ENCODE results near the gene TMEM126B. TPM values are rescaled to one million over a fixed set of nuclear protein-coding genes. Genes with fewer than 3 reads are reported as not detected.
"Not testable (repeated sequence)": the region's sequence is repeated elsewhere in the genome, so short reads cannot be mapped to it uniquely, and the experiment has no call there.

Gene TMEM126B
- total RNA-seq, 1 donor from 2014 or later: 69.4 TPM

GRCh38 chr11:85647604-85648299 is 19.4 kb downstream of the TMEM126B start, which contains the start of gene TMEM126A:
Gene TMEM126A, plus strand, starts transcription at chr11:85647967. Its CDS starts 2,289 bp downstream, at chr11:85650256.
- DNase-seq: peak; percentile 87

- no peak for DNase-seq
These were observed 22.7 kb downstream of the TMEM126B start for GRCh38 chr11:85651118-85651517.

DNA sequence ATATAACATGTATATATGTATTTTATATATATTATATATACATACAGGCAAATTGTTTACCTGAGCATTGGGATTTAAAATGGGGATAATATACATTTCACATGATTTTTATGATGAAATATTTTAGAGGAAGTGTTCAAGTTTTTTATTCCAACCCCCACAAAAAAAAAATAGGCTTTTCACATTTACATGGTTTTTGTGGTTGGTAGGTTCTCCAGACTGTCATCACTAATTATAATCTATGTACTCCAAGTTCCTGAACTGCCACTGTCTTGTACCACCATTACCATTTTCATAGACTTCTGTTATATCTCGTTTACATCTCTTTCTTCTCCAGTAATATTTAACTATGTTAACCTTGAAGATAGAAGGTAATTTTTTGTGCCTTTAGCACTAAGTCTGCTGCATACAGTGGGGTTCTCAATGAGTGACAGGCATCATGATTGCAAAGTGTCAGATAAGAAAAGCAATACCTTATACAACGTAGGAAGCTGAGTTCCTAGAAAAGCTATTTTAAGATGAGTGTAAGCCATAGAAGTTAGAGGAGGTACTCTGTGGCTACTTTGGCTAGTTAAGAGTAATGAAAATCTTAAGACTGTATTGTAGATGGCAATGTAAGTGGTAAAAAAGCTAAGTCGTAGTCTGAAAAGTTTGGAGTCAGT is 24.5 kb downstream of the TMEM126B start:
- DNase-seq: no peak

DNA sequence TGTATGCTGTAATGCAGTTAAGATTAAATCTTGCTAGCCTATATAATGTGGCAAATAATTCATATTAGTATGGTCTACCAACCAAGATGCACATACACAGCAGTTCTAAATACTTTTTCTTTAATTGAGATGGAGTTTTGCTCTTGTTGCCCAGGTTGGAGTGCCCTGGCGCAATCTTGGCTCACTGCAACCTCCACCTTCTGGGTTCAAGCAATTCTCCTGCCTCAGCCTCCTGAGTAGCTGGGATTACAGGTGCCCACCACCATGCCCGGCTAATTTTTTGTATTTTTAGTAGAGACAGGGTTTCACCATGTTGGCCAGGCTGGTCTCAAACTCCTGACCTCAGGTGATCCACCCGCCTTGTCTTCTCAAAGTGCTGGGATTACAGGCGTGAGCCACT is 25.9 kb downstream of the TMEM126B start:
- DNase-seq: not testable (repeated sequence)

- no peak for DNase-seq
These were observed 28.4 kb downstream of the TMEM126B start for GRCh38 chr11:85656777-85657176.

GRCh38 chr11:85658180-85658579 is 29.8 kb downstream of the TMEM126B start:
- no peak for DNase-seq

DNA sequence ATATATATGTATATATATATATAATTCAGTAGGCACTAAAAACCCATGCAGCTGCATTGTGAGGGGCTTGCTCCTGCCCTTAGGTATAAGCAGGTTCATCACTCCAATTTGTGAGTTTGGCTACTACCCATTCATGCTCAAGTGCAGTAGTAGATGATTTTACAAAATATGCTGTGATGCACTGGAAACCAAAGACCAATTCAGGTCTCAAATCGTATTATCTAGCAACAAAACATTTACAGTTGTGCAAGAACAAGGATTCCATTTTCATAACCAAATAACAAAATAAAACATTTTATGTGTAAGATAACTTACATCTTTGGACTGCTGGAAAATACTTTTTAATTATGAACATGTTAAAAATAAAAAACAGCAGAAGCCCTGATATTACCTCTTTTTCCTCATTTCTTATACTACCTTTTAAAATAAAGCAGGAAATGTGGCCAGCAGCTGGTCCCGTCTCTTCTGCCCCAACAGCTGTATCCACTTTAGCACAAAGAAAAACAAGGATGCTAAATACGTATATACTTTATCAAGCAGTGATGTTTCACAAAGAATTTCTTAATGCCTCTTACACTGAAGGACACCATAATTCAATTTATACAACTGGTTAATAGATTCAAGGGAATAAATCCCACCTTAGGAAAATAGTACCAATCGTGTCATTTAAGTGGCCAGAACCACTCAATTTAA is 33.7 kb downstream of the TMEM126B start:
- DNase-seq: no peak

DNA sequence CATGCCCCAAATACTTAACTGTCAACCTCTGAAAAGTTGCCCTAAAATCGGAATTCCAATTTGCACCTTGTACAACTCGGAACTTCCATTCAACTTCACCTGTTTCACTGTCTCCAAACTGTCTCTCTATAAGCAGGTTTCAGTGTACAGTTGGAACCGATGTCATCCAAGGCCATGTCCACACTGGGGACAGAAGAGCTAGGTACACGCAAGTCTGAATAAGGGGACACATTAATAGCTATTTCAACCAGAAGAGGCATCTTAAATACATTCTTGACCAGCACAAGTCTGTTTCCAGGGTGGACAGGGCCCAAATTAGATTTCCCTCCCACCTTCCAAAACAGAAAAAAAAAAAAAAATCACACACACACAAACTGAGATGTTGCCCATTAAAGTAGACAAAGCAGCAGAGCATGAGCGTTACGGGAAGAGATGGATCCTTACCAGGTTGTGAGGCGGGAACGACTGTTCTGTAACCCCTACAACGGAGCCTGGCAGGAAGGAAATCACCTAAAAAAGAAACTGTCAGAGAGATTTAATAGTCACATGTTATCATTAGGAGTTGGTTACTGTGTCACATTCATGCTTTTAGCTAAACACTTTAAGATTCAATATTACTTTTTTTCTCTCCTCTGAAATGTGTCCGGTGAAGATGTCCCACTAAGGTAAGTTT is 34.8 kb downstream of the TMEM126B start:
- peak; percentile 21 for DNase-seq

GRCh38 chr11:85663753-85664614 is 35.6 kb downstream of the TMEM126B start:
- DNase-seq: peak; percentile 70

- DNase-seq: peak; percentile 96
These were observed 36.5 kb downstream of the TMEM126B start, which contains the start of gene CREBZF for GRCh38 chr11:85664615-85665481. Gene CREBZF, minus strand, starts transcription at chr11:85665129. Its CDS starts 254 bp downstream, at chr11:85664875.

- DNase-seq: no peak
These were observed 37.3 kb downstream of the TMEM126B start for GRCh38 chr11:85665733-85666132.

GRCh38 chr11:85666687-85667086 is 38.3 kb downstream of the TMEM126B start:
- no peak for DNase-seq

DNA sequence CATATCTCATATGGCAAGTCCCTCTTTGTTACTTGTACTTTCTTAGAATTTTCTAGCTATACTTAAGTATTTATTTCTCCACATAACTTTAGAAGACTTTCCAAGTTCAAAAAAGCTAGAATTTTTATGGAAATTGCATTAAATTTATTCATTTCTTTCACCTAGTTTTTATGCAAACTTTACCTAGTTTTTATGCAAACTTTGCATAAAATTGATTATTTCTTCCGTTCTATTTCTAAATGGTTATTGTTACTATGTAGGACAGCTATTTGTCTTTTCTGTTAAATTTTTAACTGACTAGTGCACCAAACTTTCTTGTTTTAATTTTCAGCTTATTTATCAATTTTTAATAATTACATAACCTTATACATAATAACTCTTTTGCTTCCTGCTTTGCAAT is 39.8 kb downstream of the TMEM126B start:
- no peak for DNase-seq

- DNase-seq: not testable (repeated sequence)
These were observed 42.7 kb downstream of the TMEM126B start for GRCh38 chr11:85670949-85671663.

GRCh38 chr11:85672105-85672902 is 43.9 kb downstream of the TMEM126B start:
- DNase-seq: no peak

DNA sequence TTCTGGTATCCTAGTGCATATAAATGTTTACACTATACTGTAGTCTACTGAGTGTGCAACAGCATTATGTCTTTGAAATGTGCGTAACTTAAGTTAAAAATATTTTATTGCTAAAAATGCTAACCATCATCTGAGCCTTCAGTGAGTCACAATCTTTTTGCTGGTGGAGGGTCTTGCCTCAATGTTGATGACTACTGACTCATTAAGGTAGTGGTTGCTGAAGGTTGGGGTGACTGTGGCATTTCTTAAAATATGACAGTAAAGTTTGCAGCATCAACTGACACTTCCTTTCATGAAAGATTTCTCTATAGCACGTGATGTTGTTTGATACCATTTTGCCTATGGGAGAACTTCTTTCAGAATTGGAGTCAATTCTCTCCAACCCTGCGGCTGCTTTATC is 45.0 kb downstream of the TMEM126B start:
- no peak for DNase-seq

- DNase-seq: no peak
These were observed 51.2 kb downstream of the TMEM126B start for GRCh38 chr11:85679576-85679975.

DNA sequence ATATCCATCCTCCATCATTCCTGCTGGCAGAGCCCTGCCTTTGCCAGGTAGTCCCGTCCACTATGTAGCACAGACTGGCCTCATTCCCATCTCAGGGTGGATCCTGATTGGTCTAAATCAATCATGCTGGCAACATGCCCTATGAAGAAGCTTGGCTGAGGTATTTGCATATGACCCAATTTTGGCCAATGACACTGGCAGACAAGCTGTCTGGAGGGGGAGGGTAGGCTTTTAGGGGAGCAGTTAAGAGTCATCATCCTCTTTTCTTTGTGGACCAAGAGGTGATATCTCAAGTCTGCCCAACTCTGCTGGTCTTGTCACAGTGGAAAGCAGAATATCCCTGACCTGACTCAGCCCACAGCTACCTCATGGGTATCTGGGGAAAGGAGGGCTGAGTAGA is 52.5 kb downstream of the TMEM126B start:
- DNase-seq: no peak
